Fibroblast of lung (primary cell): ENCODE data around the gene XRRA1.

Experiments
- EZH2 ChIP-seq: IDR thresholded peaks from 2 replicates; pipeline ENCODE4 v1.5.1; 2012; ENCODE audit warnings: low read length, control low read depth, mild to moderate bottlenecking; ENCODE audit errors: missing control alignments
- TF ChIP-seq, protein P1 (sequence below), 2 donors: IDR thresholded peaks in 1 of 2; conservative IDR thresholded peaks in 1 of 2; 1 replicate in 1 of 2; 2 replicates in 1 of 2; pipeline ENCODE4 v1.5.1; 2011 to 2012; ENCODE audit warnings: low read length in 2 of 2, control low read depth in 1 of 2, inconsistent platforms in 1 of 2, low read depth in 1 of 2, mild to moderate bottlenecking in 1 of 2

DNA sequence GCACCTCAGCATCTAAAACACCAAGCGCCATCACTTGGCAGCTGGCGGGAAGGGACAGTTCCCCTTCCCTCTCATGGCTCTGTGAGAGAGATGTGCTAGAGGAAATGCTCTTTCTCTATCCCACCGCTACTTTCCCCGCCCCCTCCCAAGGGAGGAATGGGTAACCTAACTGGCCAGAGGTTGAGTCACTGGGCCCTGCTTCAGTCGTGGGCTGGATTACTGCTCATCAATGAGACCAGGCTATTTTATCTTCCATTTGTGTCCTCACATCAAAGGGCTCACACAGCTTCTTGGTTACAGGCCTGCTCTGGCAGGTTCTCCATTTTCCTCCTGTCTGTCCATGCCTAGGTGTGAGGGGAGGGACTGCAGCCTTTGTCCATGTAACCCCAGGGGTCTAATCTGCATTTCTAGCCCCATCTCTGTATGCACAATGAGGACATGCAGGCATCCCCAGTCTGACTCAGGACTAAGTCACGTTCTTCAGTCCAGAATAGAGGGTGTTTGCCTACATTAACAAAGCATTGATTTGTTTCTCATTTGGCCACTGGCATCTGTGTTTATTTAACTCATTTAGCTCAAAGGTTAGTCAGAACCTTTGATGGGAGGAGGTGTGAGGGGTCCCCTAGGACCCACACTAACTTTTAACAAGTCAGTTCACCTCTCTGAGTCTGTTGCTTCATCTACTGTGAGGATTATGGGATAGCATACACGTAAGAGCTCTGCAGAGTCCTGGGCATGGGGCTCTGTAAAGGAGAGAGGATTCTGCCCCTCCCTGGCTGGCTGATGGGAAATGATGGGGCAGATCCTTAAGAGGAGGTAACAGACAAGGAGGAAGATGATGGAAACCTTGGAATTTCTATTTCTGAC is 99.1 kb downstream of the XRRA1 start:
- TF ChIP-seq, protein P1, sequence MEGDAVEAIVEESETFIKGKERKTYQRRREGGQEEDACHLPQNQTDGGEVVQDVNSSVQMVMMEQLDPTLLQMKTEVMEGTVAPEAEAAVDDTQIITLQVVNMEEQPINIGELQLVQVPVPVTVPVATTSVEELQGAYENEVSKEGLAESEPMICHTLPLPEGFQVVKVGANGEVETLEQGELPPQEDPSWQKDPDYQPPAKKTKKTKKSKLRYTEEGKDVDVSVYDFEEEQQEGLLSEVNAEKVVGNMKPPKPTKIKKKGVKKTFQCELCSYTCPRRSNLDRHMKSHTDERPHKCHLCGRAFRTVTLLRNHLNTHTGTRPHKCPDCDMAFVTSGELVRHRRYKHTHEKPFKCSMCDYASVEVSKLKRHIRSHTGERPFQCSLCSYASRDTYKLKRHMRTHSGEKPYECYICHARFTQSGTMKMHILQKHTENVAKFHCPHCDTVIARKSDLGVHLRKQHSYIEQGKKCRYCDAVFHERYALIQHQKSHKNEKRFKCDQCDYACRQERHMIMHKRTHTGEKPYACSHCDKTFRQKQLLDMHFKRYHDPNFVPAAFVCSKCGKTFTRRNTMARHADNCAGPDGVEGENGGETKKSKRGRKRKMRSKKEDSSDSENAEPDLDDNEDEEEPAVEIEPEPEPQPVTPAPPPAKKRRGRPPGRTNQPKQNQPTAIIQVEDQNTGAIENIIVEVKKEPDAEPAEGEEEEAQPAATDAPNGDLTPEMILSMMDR (conservative IDR thresholded peaks at IDR 0.05 in 1 of 2, IDR thresholded peaks at IDR 0.05 in 1 of 2; ENCODE audit: low read depth in 1 of 2, low read length in 2 of 2), result no peak
- TF ChIP-seq EZH2, result no peak
